PC-9 (cell line): ENCODE data around the gene BACH1. TPM values are rescaled to one million over a fixed set of nuclear protein-coding genes. Genes with fewer than 3 reads are reported as not detected.
"Not testable (repeated sequence)": the region's sequence is repeated elsewhere in the genome, so short reads cannot be mapped to it uniquely, and the experiment has no call there.

ENCODE experiments used
- BruUV-seq: library from RNA; stranded (reverse); fragments of 400-500 nt; replicated peaks from 2 replicates; lab custom pipeline; 2021; lab: Mats Ljungman, UMichigan
- CTCF ChIA-PET: fragments of 300-600 bp; sonication (Branson Sonifier 250); formaldehyde crosslinking; loops from one replicate; lab custom pipeline; 2022; ENCODE audit warnings: antibody characterized with exemption; lab: Charles Lee
- POLR2A ChIA-PET: fragments of 300-600 bp; sonication (Branson Sonifier 250); formaldehyde crosslinking; loops from one replicate; lab custom pipeline; 2022; ENCODE audit warnings: antibody characterized with exemption; ENCODE audit not compliant: unreplicated experiment; lab: Charles Lee
- DNase-seq, 2 experiments: peaks; one replicate each; pipeline versions ENCODE4 v3.0.0 to v3.0.0-alpha.2; 2015 to 2022; ENCODE audit warnings: mixed read lengths in 1 of 2
- H2AFZ ChIP-seq: fragments of 200-600 bp; sonication (generic); 2 replicates; pipeline ENCODE4 v1.8.1; 2017; ENCODE audit warnings: antibody characterized with exemption
- H3F3A ChIP-seq: fragments of 200-600 bp; sonication (generic); 2 replicates; pipeline ENCODE4 v1.8.1; 2017; ENCODE audit warnings: antibody characterized with exemption, mild to moderate bottlenecking, low read depth; ENCODE audit not compliant: insufficient read depth
- H3K27ac ChIP-seq: fragments of 200-600 bp; sonication (generic); 2 replicates; pipeline ENCODE4 v1.6.1; 2016; ENCODE audit warnings: mixed run types
- H3K27me3 ChIP-seq: fragments of 200-600 bp; sonication (generic); 2 replicates; pipeline ENCODE4 v1.6.1; 2016; ENCODE audit warnings: low read depth, mixed run types; ENCODE audit not compliant: insufficient read depth
- H3K36me3 ChIP-seq: fragments of 200-600 bp; sonication (generic); 2 replicates; pipeline ENCODE4 v1.6.1; 2016; ENCODE audit warnings: low read depth, mixed run types
- H3K4me1 ChIP-seq: fragments of 200-600 bp; sonication (generic); replicated peaks from 2 replicates; pipeline ENCODE4 v1.6.1; 2016; ENCODE audit warnings: mixed run types; ENCODE audit not compliant: insufficient read depth
- H3K4me2 ChIP-seq: fragments of 200-600 bp; sonication (generic); 2 replicates; pipeline ENCODE4 v1.6.1; 2017; ENCODE audit warnings: mixed run types
- H3K4me3 ChIP-seq: fragments of 200-600 bp; sonication (generic); 2 replicates; pipeline ENCODE4 v1.6.1; 2016; ENCODE audit warnings: mixed run types
- H3K79me2 ChIP-seq: fragments of 200-600 bp; sonication (generic); 2 replicates; pipeline ENCODE4 v1.6.1; 2017; ENCODE audit warnings: low read depth, mixed run types
- H3K9me2 ChIP-seq: fragments of 200-600 bp; sonication (generic); 2 replicates; pipeline ENCODE4 v1.8.1; 2017; ENCODE audit warnings: mild to moderate bottlenecking; ENCODE audit not compliant: insufficient read depth
- H3K9me3 ChIP-seq: fragments of 200-600 bp; sonication (generic); 2 replicates; pipeline ENCODE4 v1.8.1; 2016; ENCODE audit warnings: low read depth; ENCODE audit not compliant: insufficient read depth
- H4K20me1 ChIP-seq: fragments of 200-600 bp; sonication (generic); 2 replicates; pipeline ENCODE4 v1.8.1; 2017; ENCODE audit not compliant: insufficient read depth
- CTCF ChIP-seq: fragments of 200-600 bp; sonication (generic); conservative IDR thresholded peaks from 2 replicates; pipeline ENCODE4 v1.6.1; 2017; ENCODE audit warnings: mixed run types, antibody characterized with exemption, mild to moderate bottlenecking, moderate library complexity
- EZH2 ChIP-seq: fragments of 200-600 bp; sonication (generic); IDR thresholded peaks from 2 replicates; pipeline ENCODE4 v1.8.0; 2017; ENCODE audit warnings: antibody characterized with exemption, low read depth
- intact Hi-C: fragments of 100-400 bp; cut with micrococcal nuclease; formaldehyde crosslinking; loops from one replicate; pipeline ENCODE4 v1.10.0; 2022; ENCODE audit not compliant: unreplicated experiment
- total RNA-seq: library from RNA; stranded (reverse); gene quantifications from 2 replicates; pipeline ENCODE4 v1.2.3, GENCODE V29; 2021

The BACH1 gene
- total RNA-seq, 1 experiment from 2014 or later: 39.9 TPM

DNA sequence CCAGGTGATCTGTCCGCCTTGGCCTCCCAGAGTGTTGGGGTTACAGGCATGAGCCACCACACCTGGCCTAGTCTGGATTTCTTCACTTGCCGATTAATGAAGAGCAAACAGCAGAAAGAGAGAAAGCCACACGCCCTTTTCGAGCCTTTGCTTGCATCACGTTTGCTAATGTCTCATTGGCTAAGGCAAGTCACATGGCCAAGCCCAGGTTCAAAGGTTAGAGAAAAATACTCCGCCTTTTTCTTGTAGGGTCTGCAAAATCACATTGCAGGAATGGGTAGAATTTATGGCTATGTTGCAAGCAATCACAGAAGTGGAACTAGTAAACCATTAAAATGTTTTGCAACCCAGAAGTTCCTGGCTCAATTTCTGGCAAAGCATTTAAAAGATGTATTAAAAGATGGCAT lies 26.8 kb upstream of the BACH1 start:
- H3K27me3 ChIP-seq: no peaks in the 10 kb centered on the region
- TF ChIP-seq CTCF (no peak), EZH2 (no peak)
- H3K4me3 ChIP-seq: no peak overlapping the region
- H3K36me3 ChIP-seq: no peaks in the 10 kb centered on the region
- no peaks in the 10 kb centered on the region for H4K20me1 ChIP-seq
- BruUV-seq: no TSS peak
- no peak overlapping the region for H3K27ac ChIP-seq
- H3K9me2 ChIP-seq: no peaks in the 10 kb centered on the region
- no peaks in the 10 kb centered on the region for H3K79me2 ChIP-seq
- no peaks in the 10 kb centered on the region for H3F3A ChIP-seq
- no peak overlapping the region for H2AFZ ChIP-seq
- H3K4me2 ChIP-seq: no peak overlapping the region
- no peaks in the 10 kb centered on the region for H3K4me1 ChIP-seq
- intact Hi-C loops: no loop called here
- POLR2A ChIA-PET: no interaction called here
- H3K9me3 ChIP-seq: no peaks in the 10 kb centered on the region; the same call in 1 of the 2 replicates
- CTCF ChIA-PET: no interaction called here
- no peak for DNase-seq

DNA sequence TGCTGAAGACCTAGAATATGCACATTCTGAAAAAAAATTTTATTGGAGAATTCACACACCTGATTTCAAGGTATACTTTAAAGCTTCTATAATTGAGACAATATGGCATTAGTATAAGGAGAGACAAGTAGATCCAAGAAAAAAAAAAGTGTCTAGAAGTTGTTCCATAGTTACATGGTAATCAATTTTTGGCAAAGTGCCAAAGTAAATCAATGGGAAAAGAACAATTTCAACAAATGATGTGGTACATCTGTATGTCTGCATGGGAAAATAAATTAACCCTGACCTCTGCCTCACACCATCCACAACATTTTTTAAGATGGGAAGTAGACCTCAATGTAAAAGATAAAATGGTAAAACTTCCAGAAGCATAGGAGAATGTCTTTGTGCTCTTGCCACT lies 21.3 kb upstream of the BACH1 start:
- Histone ChIP-seq H3K4me3 (no peak overlapping the region), H3K27ac (no peak overlapping the region), H3K4me2 (no peak overlapping the region), H3K9me3 (0 out of 2 replicates have a peak, but pooled peaks cover 7% of the 10 kb centered on the region), H4K20me1 (no peaks in the 10 kb centered on the region), H3K27me3 (no peaks in the 10 kb centered on the region), H3K79me2 (no peaks in the 10 kb centered on the region), H3F3A (no peaks in the 10 kb centered on the region), H3K9me2 (no peaks in the 10 kb centered on the region), H3K36me3 (no peaks in the 10 kb centered on the region), H3K4me1 (no peaks in the 10 kb centered on the region), H2AFZ (no peak overlapping the region)
- no peak for TF ChIP-seq EZH2
- TF ChIP-seq CTCF: no peak
- ChIA-PET POLR2A (no interaction called here), CTCF (no interaction called here)
- no peak for DNase-seq
- intact Hi-C loops: no loop called here
- no TSS peak for BruUV-seq

GRCh38 chr21:29279558-29279957 lies 19.2 kb upstream of the BACH1 start:
- BruUV-seq: no TSS peak
- CTCF ChIA-PET: no interaction called here

GRCh38 chr21:29281801-29282200 lies 16.9 kb upstream of the BACH1 start:
- H4K20me1 ChIP-seq, CTCF ChIA-PET, DNase-seq, BruUV-seq, POLR2A ChIA-PET, H3K4me1 ChIP-seq, H3K4me3 ChIP-seq, H3K9me2 ChIP-seq, H2AFZ ChIP-seq, H3K27ac ChIP-seq, H3K27me3 ChIP-seq, H3K9me3 ChIP-seq, H3K4me2 ChIP-seq, intact Hi-C loops, H3F3A ChIP-seq, H3K79me2 ChIP-seq, H3K36me3 ChIP-seq: not testable (repeated sequence)

More at GRCh38 chr21:29279558-29279957, 19.2 kb upstream of the BACH1 start:
- intact Hi-C loops: no loop called here
- POLR2A ChIA-PET: no interaction called here
- no peaks in the 10 kb centered on the region for H3K27me3 ChIP-seq
- H2AFZ ChIP-seq: no peak overlapping the region
- H3K9me2 ChIP-seq: no peaks in the 10 kb centered on the region
- H3K27ac ChIP-seq: no peak overlapping the region
- H3K4me2 ChIP-seq: no peak overlapping the region
- no peaks in the 10 kb centered on the region for H3K36me3 ChIP-seq
- no peaks in the 10 kb centered on the region for H3K4me1 ChIP-seq
- H3K9me3 ChIP-seq: 0 out of 2 replicates have a peak, but pooled peaks cover 7% of the 10 kb centered on the region
- no peaks in the 10 kb centered on the region for H4K20me1 ChIP-seq
- no peak for TF ChIP-seq CTCF
- no peak for TF ChIP-seq EZH2
- no peaks in the 10 kb centered on the region for H3K79me2 ChIP-seq
- no peaks in the 10 kb centered on the region for H3F3A ChIP-seq
- no peak overlapping the region for H3K4me3 ChIP-seq
- no peak for DNase-seq
